Measurements from ENCODE around the gene PDCD11.
"Not testable (repeated sequence)": the region's sequence is repeated elsewhere in the genome, so short reads cannot be mapped to it uniquely, and the experiment has no call there.

PDCD11 gene

GRCh38 chr10:103481974-103482531 lies 85.6 kb downstream of the PDCD11 start:
- TF ChIP-seq CTCF (IDR thresholded peaks at IDR 0.05; ENCODE audit: control insufficient read depth, extremely low read depth, insufficient read depth): peak; percentile 58
- peak; percentile 34 for DNase-seq (ENCODE audit: low read depth)

GRCh38 chr10:103486635-103487409 lies 90.4 kb downstream of the PDCD11 start:
- DNase-seq (ENCODE audit: low read depth); H3K4me3 ChIP-seq (ENCODE audit: low read depth, low read length): not testable (repeated sequence)

More at GRCh38 chr10:103481974-103482531, 85.6 kb downstream of the PDCD11 start:
- no peak overlapping the region for H3K4me3 ChIP-seq (ENCODE audit: low read depth, low read length)

- no peak overlapping the region for H3K4me3 ChIP-seq (ENCODE audit: low read depth, low read length)
- DNase-seq (ENCODE audit: low read depth): peak; percentile 89
- TF ChIP-seq CTCF (IDR thresholded peaks at IDR 0.05; ENCODE audit: control insufficient read depth, extremely low read depth, insufficient read depth): no peak
Observed at GRCh38 chr10:103487410-103487708, 90.9 kb downstream of the PDCD11 start.

- no peak for TF ChIP-seq CTCF (IDR thresholded peaks at IDR 0.05; ENCODE audit: control insufficient read depth, extremely low read depth, insufficient read depth)
- H3K4me3 ChIP-seq (ENCODE audit: low read depth, low read length): no peak overlapping the region
- no peak for DNase-seq (ENCODE audit: low read depth)
Observed at GRCh38 chr10:103490986-103491314, 94.5 kb downstream of the PDCD11 start.

GRCh38 chr10:103491729-103492364 lies 95.4 kb downstream of the PDCD11 start:
- peak; percentile 8 for DNase-seq (ENCODE audit: low read depth)
- H3K4me3 ChIP-seq (ENCODE audit: low read depth, low read length): no peak overlapping the region
- no peak for TF ChIP-seq CTCF (IDR thresholded peaks at IDR 0.05; ENCODE audit: control insufficient read depth, extremely low read depth, insufficient read depth)

- TF ChIP-seq CTCF (IDR thresholded peaks at IDR 0.05; ENCODE audit: control insufficient read depth, extremely low read depth, insufficient read depth): no peak
- no peak overlapping the region for H3K4me3 ChIP-seq (ENCODE audit: low read depth, low read length)
- DNase-seq (ENCODE audit: low read depth): no peak
Observed at GRCh38 chr10:103492655-103493261, 96.3 kb downstream of the PDCD11 start.

GRCh38 chr10:103493362-103493915 lies 97.0 kb downstream of the PDCD11 start, which contains the start of gene NEURL1:
NEURL1 (plus strand) TSS chr10:103493705; CDS start chr10:103494388, 683 bp downstream.
- DNase-seq (ENCODE audit: low read depth): no peak
- no peak within 1 kb of the TSS for H3K4me3 ChIP-seq (ENCODE audit: low read depth, low read length)
- no peak for TF ChIP-seq CTCF (IDR thresholded peaks at IDR 0.05; ENCODE audit: control insufficient read depth, extremely low read depth, insufficient read depth)
